ENCODE data around the gene CRAT.

Gene CRAT

DNA sequence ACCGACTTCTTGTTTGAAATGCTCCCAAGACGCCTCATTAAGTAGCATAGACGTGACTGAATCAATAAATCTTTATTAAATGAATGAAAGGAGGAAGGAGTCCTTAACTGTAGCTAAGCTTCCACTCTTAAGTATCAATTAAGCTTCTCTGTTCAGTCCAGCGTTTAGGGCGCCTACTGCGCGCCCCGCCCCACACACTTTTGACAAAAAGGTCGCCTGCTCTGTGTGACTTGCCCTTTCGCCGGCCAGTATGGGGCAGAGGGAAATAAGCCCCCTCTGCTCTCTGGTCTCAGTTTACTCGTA is 30.3 kb downstream of the CRAT start:
- TF ChIP-seq, protein P1, sequence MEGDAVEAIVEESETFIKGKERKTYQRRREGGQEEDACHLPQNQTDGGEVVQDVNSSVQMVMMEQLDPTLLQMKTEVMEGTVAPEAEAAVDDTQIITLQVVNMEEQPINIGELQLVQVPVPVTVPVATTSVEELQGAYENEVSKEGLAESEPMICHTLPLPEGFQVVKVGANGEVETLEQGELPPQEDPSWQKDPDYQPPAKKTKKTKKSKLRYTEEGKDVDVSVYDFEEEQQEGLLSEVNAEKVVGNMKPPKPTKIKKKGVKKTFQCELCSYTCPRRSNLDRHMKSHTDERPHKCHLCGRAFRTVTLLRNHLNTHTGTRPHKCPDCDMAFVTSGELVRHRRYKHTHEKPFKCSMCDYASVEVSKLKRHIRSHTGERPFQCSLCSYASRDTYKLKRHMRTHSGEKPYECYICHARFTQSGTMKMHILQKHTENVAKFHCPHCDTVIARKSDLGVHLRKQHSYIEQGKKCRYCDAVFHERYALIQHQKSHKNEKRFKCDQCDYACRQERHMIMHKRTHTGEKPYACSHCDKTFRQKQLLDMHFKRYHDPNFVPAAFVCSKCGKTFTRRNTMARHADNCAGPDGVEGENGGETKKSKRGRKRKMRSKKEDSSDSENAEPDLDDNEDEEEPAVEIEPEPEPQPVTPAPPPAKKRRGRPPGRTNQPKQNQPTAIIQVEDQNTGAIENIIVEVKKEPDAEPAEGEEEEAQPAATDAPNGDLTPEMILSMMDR (IDR thresholded peaks at IDR 0.05; ENCODE audit: low read depth, low read length): no peak
- DNase-seq (ENCODE audit: extremely low read depth, low read depth): no peak

DNA sequence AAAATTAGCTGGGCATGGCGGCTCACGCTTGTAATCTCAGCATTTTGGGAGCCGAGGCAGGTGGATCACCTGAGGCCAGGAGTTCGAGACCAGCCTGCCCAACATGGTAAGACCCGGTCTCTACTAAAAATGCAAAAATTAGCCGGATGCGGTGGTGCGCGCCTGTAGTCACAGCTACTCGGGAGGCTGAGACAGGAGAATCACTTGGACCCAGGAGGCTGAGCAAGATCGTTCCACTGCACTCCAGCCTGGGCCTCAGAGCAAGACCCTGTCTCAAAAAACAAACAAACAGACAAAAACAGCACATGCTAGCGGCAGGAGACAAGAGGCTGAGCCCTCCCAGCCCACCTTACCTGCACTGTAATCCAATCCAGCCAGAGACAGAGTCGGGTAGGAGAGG is 30.8 kb downstream of the CRAT start:
- no peak for DNase-seq (ENCODE audit: extremely low read depth, low read depth)
- TF ChIP-seq, protein P1 (IDR thresholded peaks at IDR 0.05; ENCODE audit: low read depth, low read length): no peak

DNA sequence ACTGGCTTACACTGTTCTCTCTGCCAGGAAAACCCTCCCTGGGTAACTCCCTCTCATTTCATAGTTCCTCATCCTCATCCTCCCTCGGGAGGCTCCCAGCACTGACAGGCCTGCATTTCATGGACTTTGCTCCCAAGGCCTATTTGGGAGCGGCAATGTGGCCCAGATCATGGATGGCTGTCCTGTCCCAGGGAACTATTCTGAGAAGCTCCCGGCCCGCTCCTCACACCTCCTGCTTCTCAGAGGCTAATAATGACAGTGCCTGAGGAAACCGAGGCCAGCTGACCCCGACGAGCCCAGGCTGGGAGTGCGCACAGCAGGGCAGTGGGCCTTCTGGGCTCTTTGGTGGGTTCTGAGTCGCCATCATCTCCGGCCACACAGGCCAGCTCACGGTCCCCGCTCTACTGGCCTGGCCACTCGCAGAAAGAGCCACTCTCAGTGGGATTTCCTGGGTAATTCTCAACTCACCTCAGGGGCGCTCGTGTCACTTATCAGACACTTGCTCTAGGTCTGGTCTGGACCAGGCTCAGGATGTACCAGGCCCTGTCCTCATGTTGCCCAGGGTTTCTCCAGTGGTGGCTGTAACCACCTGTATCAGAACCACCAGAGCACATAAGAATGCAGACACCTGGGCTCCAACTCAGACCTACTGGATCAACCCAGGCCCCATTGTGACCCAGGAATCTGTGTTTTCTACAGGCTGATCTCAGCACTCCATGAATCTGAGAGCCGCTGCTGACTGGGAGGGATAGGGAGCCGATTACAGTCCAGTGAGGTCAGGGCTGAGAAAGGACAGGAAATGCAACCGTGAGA is 31.7 kb downstream of the CRAT start:
- TF ChIP-seq, protein P1 (IDR thresholded peaks at IDR 0.05; ENCODE audit: low read depth, low read length): no peak
- no peak for DNase-seq (ENCODE audit: extremely low read depth, low read depth)

DNA sequence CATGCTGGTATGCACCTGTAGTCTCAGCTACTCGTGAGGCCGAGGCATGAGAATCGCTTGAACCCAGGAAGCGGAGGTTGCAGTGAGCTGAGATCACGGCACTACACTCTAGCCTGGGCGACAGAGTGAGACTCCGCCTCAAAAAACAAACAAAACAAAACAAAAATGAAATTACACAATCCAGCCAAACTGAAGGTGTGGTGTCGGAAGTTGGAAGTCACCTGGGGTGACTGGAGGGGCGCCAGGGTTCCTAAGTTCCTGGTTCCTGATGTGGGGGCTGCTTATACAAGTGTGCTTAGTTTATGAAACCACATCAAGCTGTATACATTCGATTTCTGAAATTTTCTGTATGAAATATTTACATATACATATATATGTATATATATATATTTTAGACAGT is 33.4 kb downstream of the CRAT start:
- DNase-seq (ENCODE audit: extremely low read depth, low read depth): no peak
- TF ChIP-seq, protein P1 (IDR thresholded peaks at IDR 0.05; ENCODE audit: low read depth, low read length): no peak

DNA sequence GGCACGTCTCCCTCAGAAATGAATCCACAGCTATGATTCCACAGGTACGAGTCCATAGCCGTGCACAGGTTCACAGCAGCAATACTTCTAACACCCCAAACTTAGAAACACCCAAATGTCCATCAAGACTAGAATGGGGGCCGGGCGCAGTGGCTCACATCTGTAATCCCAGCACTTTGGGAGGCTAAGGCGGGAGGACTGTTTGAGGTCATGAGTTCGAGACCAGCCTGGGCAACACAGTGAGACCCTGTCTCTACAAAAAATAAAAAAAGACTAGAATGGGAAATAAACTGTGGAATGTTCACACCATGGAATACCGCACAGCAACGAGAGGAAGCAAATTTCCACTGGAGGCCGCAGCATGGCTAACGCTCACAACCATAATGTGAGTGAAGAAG is 34.0 kb downstream of the CRAT start:
- TF ChIP-seq, protein P1 (IDR thresholded peaks at IDR 0.05; ENCODE audit: low read depth, low read length): no peak
- no peak for DNase-seq (ENCODE audit: extremely low read depth, low read depth)

DNA sequence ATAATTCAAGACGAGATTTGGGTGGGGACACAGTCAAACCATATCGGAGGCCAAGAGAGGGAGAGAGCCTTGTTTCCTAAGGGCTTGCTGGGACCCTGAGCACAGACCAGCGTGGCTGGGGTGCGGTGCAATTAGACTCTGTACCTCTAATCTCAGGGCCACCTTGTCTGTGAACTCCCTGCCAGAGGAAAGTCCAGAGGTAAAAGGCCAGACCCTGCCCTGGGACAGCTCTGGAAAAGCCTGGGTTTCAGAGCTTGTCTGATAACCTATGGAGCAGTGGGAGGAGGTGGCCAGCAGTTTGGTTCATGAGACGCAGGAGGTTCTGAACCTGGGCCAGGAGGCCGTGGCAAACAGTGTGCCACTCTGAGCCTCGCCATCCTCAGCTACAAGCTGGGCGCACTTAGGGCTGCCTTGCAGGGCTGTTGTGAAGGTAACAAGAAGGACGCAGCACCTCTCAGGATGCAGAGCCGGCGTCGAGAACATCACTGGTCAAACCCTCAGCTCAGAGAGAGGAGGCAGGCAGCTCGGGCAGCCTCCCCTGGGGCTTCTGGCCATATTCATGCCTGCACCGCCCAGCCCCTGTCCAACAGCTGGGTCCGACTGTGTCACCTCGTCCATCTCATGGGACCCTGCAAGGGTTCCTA is 34.5 kb downstream of the CRAT start:
- no peak for DNase-seq (ENCODE audit: extremely low read depth, low read depth)
- TF ChIP-seq, protein P1 (IDR thresholded peaks at IDR 0.05; ENCODE audit: low read depth, low read length): no peak

DNA sequence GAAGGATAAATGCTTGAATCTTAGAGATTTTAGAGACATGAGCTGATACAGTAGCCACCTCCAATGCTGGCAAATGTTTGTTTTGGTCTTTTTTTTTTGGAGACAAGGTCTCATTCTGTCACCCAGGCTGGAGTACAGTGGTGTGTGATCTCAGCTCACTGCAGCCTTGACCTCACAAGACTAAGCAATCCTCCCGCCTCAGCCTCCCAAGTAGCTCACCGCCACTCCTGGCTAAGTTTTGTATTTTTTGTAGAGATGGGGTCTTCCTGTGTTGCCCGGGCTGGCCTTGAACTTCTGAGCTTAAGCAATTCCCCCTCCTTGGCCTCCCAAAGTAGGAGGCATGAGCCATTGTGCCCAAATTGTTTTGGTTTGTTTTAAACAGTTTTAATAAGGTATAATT is 36.5 kb downstream of the CRAT start:
- no peak for DNase-seq (ENCODE audit: extremely low read depth, low read depth)
- TF ChIP-seq, protein P1 (IDR thresholded peaks at IDR 0.05; ENCODE audit: low read depth, low read length): no peak

All from AG09319 (cell line).